Fibroblast of the aortic adventitia (primary cell): ENCODE data around the gene KMT5C. TPM values are rescaled to one million over a fixed set of nuclear protein-coding genes. Genes with fewer than 3 reads are reported as not detected.
"Not testable (repeated sequence)": the region's sequence is repeated elsewhere in the genome, so short reads cannot be mapped to it uniquely, and the experiment has no call there.

ENCODE experiments used
- DNase-seq: peaks from one replicate; pipeline ENCODE4 v3.0.0-alpha.2; 2010; ENCODE audit warnings: low read depth
- H3K4me3 ChIP-seq: 2 replicates; pipeline ENCODE4 v1.5.1; 2011; ENCODE audit warnings: low read depth, mild to moderate bottlenecking, control low read depth, low read length, moderate library complexity
- total RNA-seq: library from RNA; depleted of rRNA; stranded (reverse); fragments of >200 nt; gene quantifications from 2 replicates; pipeline ENCODE4 v1.2.3, GENCODE V29; 2012; ENCODE audit warnings: low replicate concordance
- TF ChIP-seq, protein P1 (sequence below): IDR thresholded peaks from 2 replicates; pipeline ENCODE4 v1.5.1; 2011; ENCODE audit warnings: mild to moderate bottlenecking, low read length, control low read depth, inconsistent platforms; ENCODE audit not compliant: insufficient read depth

Gene KMT5C
- total RNA-seq, 1 donor = 6.7 TPM

DNA sequence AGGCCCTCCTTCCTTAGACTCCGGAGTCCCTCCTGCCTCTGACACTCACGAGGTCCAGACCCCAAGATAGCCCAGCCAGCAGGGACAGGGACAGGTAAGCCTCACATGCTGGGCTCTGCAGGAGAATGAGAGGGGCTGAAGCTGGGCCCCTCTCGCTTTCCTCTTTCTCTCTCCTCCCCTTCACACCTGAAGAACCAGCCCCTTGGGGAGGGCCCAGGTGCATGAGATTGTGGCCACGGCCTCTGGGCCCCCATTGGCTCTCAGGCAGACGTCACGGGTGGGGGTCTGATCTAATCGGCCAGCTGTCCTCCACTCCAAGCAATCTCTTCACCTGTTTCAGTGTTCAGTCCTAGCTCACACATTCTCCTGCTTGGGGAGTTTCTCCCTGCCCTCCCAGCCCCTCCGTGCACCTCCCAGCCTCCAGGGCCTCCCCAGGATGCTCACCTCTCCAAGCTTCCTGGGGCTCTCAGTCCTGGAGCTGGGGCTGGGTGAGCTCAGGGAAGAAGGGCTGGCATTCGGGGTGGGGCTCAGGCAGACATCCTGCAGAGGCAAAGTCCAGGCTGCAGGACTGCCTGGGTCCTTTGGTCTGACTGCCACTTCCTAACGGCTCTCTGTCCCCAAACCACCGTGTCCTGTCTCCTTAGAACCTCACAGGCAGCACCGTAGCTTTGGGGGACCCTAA, 17.3 kb upstream of the KMT5C start:
- DNase-seq = no peak
- TF ChIP-seq, protein P1, sequence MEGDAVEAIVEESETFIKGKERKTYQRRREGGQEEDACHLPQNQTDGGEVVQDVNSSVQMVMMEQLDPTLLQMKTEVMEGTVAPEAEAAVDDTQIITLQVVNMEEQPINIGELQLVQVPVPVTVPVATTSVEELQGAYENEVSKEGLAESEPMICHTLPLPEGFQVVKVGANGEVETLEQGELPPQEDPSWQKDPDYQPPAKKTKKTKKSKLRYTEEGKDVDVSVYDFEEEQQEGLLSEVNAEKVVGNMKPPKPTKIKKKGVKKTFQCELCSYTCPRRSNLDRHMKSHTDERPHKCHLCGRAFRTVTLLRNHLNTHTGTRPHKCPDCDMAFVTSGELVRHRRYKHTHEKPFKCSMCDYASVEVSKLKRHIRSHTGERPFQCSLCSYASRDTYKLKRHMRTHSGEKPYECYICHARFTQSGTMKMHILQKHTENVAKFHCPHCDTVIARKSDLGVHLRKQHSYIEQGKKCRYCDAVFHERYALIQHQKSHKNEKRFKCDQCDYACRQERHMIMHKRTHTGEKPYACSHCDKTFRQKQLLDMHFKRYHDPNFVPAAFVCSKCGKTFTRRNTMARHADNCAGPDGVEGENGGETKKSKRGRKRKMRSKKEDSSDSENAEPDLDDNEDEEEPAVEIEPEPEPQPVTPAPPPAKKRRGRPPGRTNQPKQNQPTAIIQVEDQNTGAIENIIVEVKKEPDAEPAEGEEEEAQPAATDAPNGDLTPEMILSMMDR = no peak

DNA sequence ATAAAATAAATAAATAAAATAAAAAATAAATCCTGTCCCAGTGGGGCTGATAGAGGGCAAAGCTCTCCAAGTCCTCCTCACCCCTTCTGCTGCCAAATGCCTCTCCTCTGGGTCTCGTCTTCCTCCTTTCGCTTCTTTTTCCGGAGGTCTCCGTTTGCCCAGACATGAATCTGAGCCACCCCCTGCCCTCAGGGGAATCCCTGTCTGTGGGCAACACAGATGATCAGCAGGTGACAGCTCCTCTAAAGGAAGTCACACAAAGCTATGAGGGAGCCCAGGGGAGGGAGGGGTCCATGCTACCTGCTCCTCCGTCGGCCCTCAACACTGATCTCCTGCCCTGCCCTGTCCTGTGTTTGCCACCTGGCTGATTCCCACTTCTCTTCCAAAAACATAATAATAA, 15.0 kb upstream of the KMT5C start:
- no peak overlapping the region for H3K4me3 ChIP-seq
- DNase-seq = no peak
- TF ChIP-seq, protein P1 = no peak

More for the DNA sequence above, 17.3 kb upstream of the KMT5C start:
- no peak overlapping the region for H3K4me3 ChIP-seq

DNA sequence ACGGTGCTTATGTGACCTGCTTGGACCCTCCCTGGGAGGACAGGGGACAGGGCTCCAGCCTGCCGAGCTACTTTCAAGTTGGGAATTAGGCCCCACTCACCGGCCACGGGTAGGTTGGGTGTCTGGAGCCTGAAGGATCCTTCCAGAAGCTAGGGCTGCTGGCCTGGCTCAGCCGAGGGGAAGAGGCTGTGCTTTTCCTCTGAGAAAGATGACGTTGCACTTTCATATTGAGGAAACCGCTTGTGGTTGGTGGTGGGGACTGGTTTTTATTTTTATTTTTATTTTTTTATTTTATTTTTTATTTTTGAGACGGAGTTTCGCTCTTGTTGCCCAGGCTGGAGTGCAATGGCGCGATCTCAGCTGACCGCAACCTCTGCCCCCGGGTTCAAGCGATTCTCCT, 14.5 kb upstream of the KMT5C start, which contains the start of gene TMEM150B:
Gene TMEM150B (minus strand): TSS at position 170 of the 400 bp plus-strand sequence. CDS start 4,305 bp downstream, outside the sequence.
- DNase-seq = no peak

DNA sequence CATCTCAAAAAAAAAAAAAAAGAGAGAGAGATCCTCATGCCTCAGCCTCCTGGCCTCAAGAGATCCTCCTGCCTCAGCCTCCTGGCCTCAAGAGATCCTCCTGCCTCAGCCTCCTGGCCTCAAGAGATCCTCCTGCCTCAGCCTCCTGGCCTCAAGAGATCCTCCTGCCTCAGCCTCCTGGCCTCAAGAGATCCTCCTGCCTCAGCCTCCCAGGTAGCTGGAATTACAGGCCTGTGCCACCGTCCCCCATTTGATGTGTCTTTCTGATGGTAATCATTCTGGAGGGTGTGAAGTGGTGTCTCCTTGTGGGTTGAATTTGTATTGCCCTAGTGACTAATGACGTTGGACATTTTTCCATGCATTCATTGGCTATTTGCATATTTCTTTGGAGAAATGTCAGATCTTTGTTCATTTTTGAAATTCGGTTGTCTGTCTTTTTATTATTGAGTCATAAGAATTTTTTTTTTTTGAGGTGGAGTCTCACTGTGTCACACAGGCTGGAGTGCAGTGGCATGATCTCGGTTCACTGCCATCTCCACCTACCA, 10.8 kb upstream of the KMT5C start:
- DNase-seq, H3K4me3 ChIP-seq: not testable (repeated sequence)

More for the DNA sequence above, 14.5 kb upstream of the KMT5C start, which contains the start of gene TMEM150B:
- no peak within 1 kb of the TSS for H3K4me3 ChIP-seq
- TF ChIP-seq, protein P1 = no peak

DNA sequence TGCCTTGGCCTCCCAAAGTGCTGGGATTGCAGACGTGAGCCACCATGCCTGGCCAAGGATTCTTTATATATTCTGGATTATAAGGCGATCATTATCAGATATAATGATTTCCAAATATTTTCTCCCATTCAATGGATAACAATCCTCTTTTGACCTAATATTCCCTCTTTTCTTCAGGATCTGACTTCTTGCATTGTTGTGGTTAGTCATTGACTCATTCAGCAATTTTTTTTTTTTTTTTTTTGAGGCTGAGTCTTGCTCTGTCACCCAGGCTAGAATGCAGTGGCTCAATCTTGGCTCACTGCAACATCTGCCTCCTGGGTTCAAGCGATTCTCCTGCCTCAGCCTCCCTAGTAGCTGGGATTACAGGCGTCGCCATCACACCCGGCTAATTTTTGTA, 9.9 kb upstream of the KMT5C start:
- not testable (repeated sequence) for H3K4me3 ChIP-seq

DNA sequence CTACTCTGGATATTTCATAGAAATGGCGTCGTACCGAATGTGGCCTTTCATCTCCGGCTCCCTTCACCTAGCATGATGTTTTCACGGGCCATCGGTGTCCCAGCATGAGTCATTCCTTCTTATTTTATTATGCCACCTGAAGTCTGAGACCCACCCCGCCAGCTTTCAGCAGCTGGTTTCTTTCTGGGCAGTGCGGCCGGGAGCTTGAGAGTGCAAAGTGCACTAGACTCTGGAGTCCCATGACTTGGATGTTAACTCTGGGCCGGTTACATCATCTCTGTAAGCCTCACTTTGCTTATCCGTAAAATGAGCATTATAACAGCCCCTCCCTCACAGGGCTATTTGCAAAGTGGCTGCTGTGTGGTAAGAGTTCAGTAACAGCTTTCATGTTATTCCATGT, 5.8 kb upstream of the KMT5C start:
- TF ChIP-seq, protein P1 = no peak
- no peak overlapping the region for H3K4me3 ChIP-seq
- no peak for DNase-seq

More for the DNA sequence above, 9.9 kb upstream of the KMT5C start:
- DNase-seq = peak; percentile 57

DNA sequence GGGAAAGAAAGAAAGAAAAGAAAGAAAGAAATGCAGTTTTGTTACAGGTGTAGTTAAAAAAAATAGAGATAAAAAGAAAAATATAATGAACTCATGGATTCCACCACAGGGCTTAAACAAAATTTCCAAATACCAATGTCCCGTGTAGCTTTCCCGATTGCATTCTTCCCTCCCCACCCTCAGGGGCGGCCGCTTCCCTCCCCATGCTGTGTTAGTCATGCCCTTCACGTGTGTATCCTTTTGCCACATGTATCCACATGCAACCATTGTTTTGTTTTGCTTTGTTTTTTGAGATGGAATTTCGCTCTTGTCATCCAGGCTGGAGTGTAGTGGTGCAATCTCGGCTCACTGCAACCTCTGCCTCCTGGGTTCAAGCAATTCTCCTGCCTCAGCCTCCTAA, 3.6 kb upstream of the KMT5C start:
- TF ChIP-seq, protein P1 = no peak
- no peak overlapping the region for H3K4me3 ChIP-seq
- DNase-seq = peak; percentile 46
